COR-L47 (cell line): ENCODE measurements around the gene OVCA2.
A peak's percentile ranks its signal among the peaks of the same experiment; 100 is the strongest.
"Not testable (repeated sequence)": the region's sequence is repeated elsewhere in the genome, so short reads cannot be mapped to it uniquely, and the experiment has no call there.

Experiments used
- DNase-seq: peaks from one replicate; lab custom pipeline; 2025; lab: John Stamatoyannopoulos, UW

The OVCA2 gene

DNA sequence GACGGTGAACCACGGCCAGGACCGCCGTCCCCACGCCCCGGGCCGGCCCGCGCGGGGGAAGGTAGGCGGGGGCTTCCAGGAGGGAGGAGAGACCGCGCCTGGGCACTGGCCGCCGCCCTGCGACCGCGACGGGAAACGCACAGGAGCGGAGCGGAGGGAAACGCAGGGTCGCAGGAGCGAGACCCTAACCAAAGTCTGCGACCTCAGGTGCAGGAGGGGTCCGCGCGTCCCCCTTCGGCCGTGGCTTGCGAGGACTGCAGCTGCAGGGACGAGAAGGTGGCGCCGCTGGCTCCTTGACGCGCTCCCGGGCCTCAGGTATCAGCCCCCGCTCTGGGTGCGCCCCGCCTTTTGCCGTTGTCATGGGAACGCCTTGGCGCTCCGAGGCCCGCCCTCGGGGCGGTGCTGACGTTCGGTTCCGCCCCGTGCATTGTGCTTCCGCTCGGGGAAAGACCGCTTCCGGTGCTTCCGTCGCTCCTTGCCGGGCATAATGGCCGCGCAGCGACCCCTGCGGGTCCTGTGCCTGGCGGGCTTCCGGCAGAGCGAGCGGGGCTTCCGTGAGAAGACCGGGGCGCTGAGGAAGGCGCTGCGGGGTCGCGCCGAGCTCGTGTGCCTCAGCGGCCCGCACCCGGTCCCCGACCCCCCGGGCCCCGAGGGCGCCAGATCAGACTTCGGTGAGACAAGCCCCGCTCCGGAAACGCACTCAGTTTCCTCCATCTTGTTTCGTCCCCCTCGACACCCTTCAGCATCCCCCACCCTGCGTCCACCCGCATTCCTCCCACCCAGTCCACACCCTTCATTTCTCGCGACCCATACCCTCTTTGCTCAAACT, at the start of gene OVCA2:
TSS of gene OVCA2 (plus strand) at position 462 of the 829 bp plus-strand sequence. CDS start at position 488, 26 bp downstream.
- peak; percentile 87 for DNase-seq

DNA sequence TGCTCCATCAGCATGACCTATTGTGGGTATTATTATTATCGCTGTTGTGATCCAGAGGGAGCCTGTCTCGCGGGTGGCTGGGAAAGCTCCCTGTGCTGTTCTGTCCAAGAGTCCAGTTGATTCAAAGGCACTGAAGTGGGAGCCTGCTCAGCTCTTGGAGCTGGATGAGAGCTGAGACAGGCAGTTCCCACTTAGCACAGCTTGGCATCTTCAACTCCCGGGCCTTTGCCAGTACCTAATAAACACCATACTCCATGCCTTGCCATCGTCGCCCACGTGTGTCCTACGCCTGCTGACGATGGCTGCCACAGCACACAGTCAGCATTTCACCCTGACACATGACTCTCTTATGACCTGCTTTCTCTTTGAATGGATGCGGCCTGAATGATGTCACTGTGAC, 49.3 kb upstream of the OVCA2 start:
- no peak for DNase-seq

DNA sequence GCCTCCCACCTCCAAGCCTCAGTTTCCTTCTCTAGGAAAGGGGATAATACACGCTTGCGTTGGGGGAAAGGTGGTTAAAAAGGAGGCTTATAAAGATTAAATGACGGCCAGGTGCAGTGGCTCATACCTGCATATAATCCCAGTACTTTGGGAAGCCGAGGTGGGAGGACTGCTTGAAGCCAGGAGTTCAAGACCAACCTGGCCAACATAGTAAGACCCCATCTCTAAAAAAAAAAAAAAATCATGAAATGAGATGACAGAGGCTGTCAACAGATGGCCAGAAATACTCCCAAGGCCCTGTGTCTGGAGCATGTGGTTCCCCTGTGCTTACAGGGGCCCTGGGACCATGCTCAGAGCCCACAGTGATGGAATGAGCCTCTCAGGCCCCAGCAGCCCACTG, 47.1 kb upstream of the OVCA2 start:
- DNase-seq, result no peak

DNA sequence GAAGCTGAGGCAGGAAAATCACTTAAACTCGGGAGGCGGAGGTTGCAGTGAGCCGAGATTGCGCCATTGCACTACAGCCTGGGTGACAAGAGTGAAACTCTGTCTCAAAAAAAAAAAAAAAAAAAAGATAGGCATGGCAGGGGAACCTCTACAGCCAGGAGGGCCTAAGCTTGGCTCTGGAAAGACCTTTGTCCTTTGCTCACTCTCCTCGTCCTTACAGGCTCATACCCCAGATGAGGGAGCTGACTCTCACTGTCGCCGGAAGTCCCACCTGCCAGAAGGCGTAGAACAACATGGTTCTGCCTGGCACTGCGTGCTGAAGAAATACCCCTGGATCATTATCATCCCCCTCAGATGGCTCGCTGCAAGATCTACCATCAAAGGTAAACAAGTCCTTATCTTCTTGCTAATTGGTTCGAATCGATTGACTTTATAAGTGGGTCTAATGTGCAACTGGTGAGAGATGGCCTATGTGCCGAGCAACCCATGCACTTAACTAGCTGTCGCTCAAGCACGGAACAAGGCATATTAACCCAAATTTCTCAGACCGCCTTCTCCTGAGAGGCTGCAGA, 46.4 kb upstream of the OVCA2 start:
- no peak for DNase-seq

DNA sequence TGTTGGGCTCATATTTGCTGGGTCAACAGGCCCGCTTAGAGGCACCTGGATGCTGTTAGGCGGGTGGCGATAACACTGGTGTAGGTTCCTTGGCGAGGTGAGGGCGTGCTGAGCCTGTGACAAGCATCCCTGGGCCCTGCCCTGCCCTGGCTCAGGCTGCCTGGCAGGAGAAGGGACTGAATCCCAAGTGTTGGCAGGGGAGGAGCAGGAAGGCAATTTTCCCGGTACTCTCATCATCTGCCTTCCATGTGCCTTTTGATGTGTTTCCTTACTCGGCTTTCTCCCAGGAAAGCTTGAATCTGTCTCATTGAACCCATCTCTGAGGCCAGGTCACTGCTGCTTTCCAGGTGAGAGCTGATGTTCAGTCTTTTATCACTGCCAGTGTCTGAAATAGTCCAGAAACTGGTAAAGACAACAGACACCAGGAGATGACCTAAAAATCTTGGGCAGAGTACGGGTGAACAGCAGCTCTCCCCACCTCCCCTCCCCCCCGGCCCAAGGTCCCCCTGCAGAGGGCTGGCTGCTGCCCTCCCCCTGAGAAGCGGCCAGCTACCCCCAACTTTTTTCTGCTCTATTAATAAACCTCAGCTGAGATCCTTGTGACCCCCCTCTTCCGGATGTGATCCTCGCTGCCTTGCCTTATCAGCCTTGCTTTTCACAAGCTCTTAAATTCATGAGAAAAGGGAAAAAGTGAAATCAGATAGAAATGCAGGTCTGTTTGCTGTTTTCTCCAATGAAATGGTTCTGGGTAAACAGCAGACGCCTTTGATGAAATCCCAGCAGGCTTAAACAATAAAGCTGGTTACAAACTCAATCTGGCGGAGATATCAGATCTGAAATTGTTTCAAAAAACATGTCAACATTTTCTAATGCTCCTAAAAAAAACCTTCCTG, 45.7 kb upstream of the OVCA2 start:
- no peak for DNase-seq

DNA sequence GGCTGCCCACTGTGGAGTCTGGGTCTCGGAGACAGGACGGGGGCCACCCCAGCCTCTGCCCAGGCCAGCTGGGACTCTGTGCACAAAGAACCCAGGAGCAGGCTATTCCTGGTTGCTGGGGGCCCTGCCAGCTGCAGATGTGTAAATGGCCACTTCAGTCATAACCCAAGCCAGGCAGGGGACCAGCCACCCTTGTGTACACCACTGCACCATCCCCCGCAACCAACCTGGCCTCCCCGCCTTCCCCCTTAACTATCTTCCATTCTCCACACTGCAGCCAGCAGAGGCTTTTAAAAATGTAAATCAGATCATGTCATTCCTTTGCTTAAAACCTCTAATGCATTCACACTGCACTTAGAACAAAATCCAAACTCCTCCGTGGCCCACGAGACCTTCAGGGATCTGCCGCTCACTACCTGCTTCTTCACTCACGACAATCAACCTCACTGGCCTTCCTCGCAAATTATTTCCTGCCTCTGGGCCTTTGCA, 45.0 kb upstream of the OVCA2 start:
- DNase-seq, result no peak

DNA sequence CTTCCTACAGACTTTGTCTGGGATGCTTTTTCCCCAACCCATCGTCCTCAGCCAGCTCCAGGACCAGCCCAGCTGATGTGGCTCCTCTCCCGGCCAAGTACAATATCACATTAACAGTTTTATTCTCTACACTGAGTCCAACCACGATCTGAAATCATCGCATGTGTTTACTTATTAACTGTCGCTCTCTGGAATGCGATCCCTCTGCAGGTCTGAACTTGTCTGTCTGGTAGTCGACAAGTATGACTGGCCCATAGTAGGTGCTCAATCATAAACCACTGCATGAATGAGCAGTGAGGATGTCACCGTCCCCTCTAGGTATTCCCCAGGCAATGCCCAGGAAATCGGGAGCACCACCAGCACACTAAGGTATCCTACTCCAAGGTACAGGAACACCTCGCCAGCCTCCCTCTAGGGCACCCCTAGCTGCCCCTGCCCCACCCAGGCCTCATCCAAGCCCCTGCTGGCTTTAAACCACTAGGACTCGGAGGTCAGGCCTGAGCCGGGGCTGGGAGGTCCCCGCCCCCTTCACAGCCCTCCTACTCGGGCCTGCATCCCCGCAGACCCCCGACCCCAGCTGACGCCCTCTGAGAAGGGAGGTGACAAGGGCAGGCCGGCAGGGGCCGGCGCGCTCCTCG, 44.4 kb upstream of the OVCA2 start:
- no peak for DNase-seq

DNA sequence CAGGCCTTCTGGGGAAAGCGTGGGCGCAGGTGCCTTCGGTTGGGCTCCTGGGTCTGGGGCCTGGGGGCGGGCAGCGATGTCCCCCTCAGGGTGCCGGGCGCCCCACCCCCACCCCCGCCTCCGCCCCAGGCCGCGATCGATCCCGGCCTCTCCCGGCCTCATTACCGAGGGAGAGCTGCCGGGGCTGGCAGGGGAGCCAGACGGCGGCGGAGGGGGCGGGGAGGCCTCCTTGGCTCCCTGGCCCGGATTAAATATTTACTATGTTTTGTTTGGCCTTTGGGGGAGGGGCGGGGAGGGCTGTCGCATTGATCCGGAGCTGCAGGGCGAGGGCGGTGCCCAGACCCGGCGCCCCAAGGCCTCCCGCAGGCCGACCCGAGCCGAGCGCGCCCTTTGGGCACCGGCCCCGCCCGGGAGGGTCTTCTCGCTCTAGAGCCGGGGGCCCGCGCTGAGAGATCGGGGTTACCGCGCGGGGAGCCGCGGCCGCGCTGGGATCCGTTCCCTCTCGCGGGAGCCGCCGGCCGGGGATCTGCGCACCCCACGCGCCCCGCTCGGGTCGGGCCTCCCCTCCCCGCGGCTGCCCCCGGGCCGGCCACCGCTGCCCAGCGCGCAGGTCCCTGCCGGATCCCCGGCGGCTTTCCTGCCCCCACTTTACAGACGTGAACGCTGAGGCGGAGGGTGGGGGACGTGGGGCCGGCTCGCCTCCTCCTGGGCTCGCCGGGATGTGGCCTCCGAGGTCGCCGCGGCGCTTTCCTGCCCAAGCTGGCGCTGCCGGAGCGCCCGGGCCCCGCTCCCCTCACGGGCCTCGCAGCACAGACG, 43.7 kb upstream of the OVCA2 start:
- no peak for DNase-seq

DNA sequence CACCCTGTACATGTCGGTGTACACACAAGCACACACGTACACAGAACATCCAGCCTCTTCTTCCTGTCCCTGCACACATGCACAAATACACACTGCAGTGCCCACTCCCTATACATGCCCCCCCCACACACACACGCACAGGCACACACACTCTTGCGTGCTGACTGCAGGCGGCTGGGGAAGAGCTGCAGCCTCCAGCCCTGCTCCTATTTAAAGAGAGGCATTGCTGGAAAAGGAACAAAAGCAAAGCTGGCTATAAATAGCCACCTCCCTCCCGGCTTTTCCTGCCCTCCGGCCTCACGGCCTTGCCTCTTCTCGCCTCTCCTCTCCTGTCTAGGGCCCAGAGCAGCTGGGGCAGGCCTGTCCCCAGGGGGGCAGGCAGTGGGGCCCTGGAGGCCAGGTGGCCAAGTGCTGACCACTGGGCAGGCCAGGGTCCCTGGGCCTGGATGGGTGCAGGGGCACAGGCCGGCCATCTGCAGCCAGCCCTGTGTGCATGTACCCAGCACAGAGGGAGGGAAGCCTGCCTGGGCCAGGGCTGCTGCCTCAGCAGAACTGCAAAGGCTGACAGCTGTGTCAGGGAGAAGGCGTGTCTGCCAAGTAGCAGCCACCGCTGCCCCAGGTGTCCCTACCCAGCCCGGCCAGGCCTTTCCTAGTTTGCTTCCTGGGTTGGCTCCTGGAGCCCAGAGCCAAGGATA, 42.1 kb upstream of the OVCA2 start:
- DNase-seq, result no peak

DNA sequence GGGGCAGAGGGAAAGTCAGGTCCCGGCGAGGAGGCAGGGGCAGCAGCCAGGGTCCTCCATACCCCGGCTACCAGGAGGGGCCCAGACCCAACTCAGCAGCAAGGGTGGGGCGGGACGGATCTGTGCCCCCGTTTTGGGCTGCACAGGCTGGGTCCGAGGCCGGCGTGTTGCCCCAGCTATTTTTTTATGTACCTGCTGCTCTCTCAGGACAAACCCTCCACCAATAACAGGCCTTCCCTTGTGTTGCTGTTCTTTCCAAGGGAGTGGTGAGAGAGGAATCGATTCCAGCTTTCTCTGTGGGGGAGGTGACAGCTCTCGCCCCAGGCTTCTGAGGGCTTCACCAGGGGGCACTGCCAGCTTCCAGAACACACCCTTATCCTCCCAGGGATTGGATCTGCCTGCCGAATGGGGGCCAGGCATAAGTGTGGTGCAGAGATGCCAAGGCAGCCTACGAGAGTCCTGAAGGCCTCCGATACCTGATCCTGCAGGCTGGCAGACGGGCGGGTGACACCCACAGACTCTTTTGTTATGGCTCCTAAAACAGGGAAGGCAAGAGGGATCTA, 39.0 kb upstream of the OVCA2 start:
- no peak for DNase-seq

DNA sequence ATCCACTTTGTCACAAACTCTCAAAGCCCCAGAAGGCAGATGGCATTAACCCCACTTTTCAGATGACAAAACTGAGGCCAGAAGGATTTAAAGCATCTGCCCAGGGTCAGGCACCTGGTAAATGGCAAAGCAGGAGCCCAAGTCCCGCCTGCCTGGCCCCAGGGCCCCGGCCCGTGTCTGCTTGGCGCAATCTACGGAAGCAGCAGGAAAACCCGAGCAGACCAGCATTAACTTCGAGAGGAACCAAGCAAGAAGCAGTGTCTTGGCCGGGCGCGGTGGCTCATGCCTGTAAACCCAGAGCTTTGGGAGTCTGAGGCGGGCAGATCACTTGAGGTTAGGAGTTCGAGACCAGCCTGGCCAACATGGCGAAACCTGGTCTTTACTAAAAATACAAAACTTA, 38.3 kb upstream of the OVCA2 start:
- no peak for DNase-seq

DNA sequence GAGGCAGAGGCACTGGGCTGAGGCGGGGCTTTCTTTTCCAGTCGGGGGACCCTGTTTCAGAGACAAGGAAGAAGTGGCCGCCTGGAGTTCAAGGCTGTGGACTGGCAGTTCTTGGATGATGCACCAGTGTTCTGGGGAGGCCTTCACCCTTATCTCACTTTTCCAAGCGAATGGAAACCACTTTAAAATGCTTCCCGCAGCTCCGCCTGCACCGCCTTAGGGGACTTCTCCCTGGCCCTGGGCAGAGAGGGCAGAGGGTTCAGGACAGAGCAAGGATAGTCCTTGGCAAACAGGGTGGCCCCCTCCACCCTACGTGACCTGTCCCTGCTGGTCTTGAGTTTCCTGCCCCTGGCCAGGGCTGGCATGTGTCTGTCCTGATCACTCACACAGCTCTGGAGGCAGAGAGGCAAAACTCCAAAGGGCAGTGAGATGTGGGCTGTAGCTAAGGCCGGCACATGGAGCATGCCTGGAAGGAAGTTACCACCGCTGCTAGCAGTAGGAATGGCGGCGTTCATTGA, 37.3 kb upstream of the OVCA2 start:
- no peak for DNase-seq

DNA sequence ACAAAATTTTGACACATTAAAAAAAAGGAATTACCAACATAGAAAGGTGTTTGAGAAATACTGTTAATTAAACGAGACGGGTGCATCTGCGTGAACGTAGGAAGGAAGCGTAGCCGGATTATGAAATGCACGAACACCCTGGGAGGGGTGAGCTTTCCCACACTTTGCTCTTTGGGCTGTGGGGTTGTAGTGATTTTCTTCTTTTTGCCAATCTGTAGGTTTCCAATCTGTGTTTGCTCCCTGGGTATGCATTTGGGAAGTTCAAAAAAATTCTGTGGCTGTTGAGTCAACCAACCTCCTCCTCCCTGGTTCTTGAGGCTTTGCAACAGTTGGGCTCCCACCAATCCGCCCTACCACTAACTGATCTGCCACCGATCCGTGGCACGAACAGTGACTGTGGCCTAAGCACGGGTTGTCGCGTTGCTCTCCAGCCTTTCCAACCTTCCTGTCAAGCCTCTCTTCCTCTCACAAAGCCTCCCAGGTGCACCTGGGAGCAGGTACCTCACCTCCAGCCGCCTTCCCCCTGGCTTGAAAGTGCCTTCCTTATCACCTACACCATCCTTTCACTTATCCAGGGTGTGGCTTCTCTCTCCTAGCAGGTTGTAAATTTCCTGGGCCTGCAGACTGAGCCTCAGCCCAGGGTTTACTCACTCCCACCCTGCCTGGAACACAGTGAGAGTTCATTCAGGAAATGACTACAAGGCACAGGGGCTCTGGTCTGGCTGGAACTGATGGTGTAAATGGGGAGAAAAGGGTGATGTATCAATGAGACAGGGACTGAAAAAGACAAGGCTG, 33.3 kb upstream of the OVCA2 start:
- DNase-seq, result no peak

DNA sequence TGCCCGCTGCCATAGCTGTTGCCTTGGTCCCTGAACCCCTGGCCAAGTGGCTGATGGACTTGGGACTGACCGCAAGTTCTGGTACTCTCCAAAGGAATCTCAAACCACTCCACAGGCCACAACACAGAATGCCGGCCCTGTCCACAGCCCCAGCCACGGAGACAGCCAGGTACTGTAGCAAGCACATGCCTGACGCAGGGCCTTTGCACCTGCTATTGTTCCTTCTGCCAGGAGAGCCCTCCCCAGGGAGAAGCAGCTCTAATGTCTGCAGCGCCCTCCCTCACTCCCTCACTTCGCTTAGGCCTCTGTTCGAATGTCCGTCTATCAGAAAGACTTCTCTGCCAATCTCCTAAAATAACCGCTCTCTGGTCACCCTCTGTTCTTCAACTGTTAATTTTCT, 32.1 kb upstream of the OVCA2 start:
- DNase-seq, result no peak

DNA sequence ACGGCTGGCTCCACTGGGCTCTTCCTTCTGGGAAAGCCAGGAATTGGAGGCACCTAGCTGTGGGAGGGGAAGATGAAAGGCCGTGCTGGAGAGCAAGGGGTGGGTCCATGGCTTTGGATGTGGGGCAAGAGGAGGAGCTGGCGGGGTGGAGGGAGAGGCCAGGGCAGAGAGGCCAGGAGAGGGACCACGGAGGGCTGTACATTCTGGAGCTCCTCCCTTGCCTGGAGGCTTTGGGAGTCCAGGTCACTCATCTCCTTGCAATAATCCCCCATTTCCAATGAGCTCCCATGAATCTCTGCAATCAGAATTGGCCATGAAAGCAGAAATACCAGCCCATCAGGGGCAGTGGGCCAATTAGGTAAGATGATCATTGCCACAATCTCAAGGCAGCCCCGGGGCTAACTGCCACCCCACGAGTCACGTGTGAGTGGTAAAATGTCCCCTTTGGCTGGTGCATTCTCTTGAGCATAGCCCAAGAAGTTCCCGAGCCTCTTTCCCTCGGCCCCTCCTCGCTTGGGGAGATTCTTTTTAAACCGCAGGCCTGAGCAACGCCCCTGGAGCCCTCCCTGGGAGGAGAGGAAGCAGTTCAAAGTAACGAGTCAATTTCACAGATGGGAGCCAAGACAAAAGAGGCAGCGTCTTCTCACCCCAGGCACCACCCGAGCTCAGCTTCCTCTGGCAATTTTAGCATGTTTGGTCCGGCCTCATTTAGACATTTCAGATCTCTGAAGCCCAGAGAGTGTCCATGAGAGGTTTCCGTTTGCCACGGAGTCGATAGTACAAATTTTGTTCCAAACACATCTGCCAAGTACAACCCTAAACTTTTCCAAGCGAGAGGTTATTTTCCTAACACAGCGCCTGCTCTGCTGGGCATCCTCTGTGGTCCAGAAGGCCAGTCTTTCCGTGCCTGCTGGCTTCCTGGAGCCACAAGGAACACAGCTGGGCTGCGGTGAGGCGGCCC, 30.1 kb upstream of the OVCA2 start:
- DNase-seq, result no peak

DNA sequence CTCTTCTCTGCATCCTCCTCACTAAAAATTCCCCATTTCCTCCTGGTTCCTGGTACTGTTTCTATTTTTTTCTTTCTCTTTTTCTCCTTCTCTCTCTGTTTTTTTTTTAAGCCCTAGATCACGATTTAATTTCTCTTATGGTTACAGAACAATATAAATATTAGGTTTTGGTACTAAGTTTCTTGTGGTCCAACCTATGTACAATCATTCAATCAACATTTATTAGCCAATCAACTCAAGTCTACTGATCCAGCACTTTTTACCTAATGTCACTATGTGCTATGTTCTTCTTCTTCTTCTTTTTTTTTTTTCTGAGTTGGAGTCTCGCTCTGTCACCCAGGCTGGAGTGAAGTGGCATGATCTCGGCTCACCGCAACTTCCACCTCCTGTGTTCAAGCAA, 29.3 kb upstream of the OVCA2 start:
- DNase-seq, result no peak

DNA sequence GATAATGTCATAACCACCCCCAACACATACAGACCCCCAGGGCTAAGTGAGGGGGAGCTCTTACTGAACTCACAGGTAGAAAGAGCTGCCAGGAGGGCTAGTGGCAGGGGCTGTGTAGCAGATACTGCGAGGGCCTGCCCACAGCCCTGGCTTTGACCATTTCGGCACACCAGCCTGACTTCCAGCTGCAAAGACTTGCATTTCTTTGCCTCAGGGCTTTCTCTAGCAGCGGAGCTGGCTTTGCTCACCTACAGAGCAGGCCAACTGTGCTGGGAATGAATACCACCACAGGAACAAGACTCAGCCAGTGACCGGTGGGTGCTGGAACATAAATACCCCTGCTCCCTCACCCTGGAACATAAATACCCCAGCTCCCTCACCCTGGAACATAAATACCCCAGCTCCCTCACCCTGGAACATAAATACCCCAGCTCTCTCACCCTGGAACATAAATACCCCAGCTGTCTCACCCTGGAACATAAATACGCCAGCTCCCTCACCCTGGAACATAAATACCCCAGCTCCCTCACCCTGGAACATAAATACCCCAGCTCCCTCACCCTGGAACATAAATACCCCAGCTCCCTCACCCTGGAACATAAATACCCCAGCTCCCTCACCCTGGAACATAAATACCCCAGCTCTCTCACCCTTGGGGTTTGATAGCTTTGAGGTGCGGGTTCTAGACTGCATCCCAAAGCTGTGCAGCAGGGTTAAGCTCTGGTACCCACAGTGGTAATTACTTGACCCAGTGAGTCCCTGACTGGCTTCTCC, 28.4 kb upstream of the OVCA2 start:
- not testable (repeated sequence) for DNase-seq
